ENCODE results near the gene GCGR. TPM values are rescaled to one million over a fixed set of nuclear protein-coding genes. Genes with fewer than 3 reads are reported as not detected.
A peak's percentile ranks its signal among the peaks of the same experiment; 100 is the strongest.

The GCGR gene
- total and polyA plus RNA-seq, 2 of the 13 experiments (the other 11 are each of a cell fraction or from before 2014, with no cell fraction given), result 0.04 to 0.13 TPM

DNA sequence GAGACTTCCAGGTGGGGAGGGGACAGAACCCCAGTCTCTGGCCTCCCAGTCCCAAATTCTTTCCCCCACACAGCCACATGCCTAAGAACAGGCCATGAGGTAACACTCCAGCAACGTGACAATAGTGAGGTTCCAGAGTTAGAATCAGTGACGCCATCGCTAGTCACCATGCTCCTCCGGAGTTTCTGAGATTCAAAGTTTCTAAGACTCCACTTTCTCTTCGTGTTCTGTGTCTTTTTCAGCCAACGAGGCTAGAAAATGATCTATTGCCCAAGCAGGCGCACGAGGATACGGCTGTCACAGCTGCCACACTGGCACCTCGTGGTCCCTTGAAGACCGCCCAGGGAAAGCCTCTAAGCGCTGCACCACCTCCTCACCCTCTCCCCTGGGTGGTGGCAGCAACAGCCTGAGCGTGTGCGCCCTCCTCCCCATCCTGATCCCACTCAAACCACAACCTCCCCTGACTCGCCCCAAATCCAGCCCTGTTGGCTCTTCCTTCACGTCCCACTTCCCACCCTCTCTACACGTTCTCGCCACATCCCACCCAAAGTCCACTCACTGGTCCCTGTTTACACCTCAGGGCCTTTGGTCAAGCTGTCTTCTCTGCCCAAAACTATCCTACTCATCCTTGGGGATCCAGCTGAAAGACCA, 28.1 kb downstream of the GCGR start (continued):
- no peak for TF ChIP-seq ARNTL (CRISPR knock-in tag; IDR thresholded peaks at IDR 0.05)
- TF ChIP-seq, protein P1, sequence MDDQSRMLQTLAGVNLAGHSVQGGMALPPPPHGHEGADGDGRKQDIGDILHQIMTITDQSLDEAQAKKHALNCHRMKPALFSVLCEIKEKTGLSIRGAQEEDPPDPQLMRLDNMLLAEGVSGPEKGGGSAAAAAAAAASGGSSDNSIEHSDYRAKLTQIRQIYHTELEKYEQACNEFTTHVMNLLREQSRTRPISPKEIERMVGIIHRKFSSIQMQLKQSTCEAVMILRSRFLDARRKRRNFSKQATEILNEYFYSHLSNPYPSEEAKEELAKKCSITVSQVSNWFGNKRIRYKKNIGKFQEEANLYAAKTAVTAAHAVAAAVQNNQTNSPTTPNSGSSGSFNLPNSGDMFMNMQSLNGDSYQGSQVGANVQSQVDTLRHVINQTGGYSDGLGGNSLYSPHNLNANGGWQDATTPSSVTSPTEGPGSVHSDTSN (CRISPR knock-in tag; IDR thresholded peaks at IDR 0.05; ENCODE audit: borderline replicate concordance), result no peak
- TF ChIP-seq HOXA9 (CRISPR knock-in tag; IDR thresholded peaks at IDR 0.05; ENCODE audit: borderline replicate concordance), result no peak
- no peak for TF ChIP-seq ZNF576 (CRISPR knock-in tag; IDR thresholded peaks at IDR 0.05)
- no peak for TF ChIP-seq TBP (CRISPR knock-in tag; IDR thresholded peaks at IDR 0.05)
- TF ChIP-seq ZNF281 (CRISPR knock-in tag; IDR thresholded peaks at IDR 0.05; ENCODE audit: borderline replicate concordance), result no peak; the same call in 1 of the 2 replicates
- peak; percentile 74; the same call in 1 of the 2 replicates for TF ChIP-seq ZNF235 (CRISPR knock-in tag; IDR thresholded peaks at IDR 0.05; ENCODE audit: borderline replicate concordance)
- no peak for TF ChIP-seq ZBTB25 (CRISPR knock-in tag; IDR thresholded peaks at IDR 0.05)
- TF ChIP-seq ZNF761 (CRISPR knock-in tag; conservative IDR thresholded peaks at IDR 0.05), result no peak
- TF ChIP-seq FOXO4 (CRISPR knock-in tag; conservative IDR thresholded peaks at IDR 0.05), result 0 out of 2 replicates have a peak, but pooled peaks have one; percentile 9
- TF ChIP-seq ZNF563 (CRISPR knock-in tag; IDR thresholded peaks at IDR 0.05), result no peak
- TF ChIP-seq ZNF616 (CRISPR knock-in tag; IDR thresholded peaks at IDR 0.05; ENCODE audit: low read depth), result 0 out of 2 replicates have a peak, but pooled peaks have one; percentile 39
- no peak for TF ChIP-seq CENPBD1 (CRISPR knock-in tag; IDR thresholded peaks at IDR 0.05; ENCODE audit: borderline replicate concordance, low read depth)
- no peak for TF ChIP-seq ZSCAN9 (CRISPR knock-in tag; IDR thresholded peaks at IDR 0.05; ENCODE audit: borderline replicate concordance)
- TF ChIP-seq, protein P2, sequence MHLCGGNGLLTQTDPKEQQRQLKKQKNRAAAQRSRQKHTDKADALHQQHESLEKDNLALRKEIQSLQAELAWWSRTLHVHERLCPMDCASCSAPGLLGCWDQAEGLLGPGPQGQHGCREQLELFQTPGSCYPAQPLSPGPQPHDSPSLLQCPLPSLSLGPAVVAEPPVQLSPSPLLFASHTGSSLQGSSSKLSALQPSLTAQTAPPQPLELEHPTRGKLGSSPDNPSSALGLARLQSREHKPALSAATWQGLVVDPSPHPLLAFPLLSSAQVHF (CRISPR knock-in tag; IDR thresholded peaks at IDR 0.05), result no peak

Measured in HepG2 (cell line).